ENCODE measurements around the gene MTERF4.

DNA sequence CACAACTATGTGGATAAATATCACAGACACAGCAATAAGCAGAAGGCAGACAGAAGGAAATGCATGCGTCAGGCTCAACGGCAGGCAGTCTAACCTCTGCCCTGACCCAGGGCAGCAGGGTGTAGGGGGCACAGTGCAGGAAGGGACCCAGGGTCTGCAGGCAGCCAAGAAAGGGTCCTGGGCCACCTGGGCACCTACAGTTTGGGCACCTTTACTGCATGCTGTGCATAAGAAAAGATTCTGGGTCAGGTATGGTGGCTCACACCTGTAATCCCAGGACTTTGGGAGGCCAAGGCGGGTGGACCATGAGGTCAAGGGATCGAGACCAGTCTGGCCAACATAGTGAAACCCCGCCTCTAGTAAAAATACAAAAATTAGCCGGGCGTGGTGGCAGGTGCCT lies 29.4 kb upstream of the MTERF4 start:
- TF ChIP-seq CTCF (IDR thresholded peaks at IDR 0.05; ENCODE audit: insufficient read depth, low read length) (no peak), SPI1 (IDR thresholded peaks at IDR 0.05; ENCODE audit: borderline replicate concordance, low read depth) (no peak), GABPA (IDR thresholded peaks at IDR 0.05; ENCODE audit: low read depth) (no peak), REST (IDR thresholded peaks at IDR 0.05; ENCODE audit: insufficient replicate concordance, low read depth) (no peak), POLR2AphosphoS5 (IDR thresholded peaks at IDR 0.05; ENCODE audit: low read depth) (no peak)

Measured in HL-60 (cell line).